RPMI7951 (cell line): ENCODE measurements around the gene SMIM11. TPM values are rescaled to one million over a fixed set of nuclear protein-coding genes. Genes with fewer than 3 reads are reported as not detected.
"Not testable (repeated sequence)": the region's sequence is repeated elsewhere in the genome, so short reads cannot be mapped to it uniquely, and the experiment has no call there.

Experiments used
- DNase-seq: peaks from one replicate; pipeline ENCODE4 v3.0.0-alpha.2; 2012; ENCODE audit warnings: low read depth
- total RNA-seq: library from RNA; depleted of rRNA; stranded (reverse); fragments of >200 nt; shearing (Covaris generic); gene quantifications from 2 replicates; pipeline ENCODE4 v1.2.3, GENCODE V29; 2014; rRNA removed

SMIM11 gene, protein sequence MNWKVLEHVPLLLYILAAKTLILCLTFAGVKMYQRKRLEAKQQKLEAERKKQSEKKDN
- 1.4 and 21.3 TPM in 2 replicates for total RNA-seq

- not testable (repeated sequence) for DNase-seq
Measured at GRCh38 chr21:34374940-34375618, at the start of gene SMIM11. TSS of gene SMIM11 (plus strand) at chr21:34375507. CDS start at chr21:34379505, 3,998 bp downstream.

DNA sequence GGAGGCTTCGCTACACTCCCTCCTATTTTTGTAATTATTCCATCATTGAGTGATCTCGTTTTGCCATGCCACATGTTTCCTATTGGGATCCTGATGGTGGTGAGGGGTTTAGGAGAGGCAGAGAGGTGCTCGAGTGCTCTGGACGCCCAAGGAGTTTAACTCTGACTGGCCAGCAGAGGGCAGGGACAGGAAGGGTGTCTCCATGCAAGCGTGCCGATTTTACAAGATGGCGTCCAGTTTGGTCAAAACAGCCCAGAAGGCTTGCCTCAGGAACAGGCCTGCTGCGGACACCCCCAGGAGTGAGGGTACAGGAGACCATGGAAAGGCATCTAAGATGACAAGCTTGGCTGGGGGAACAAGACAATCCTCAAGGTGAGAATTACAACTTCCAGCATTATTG is 45.3 kb upstream of the SMIM11 start:
- no peak for DNase-seq

DNA sequence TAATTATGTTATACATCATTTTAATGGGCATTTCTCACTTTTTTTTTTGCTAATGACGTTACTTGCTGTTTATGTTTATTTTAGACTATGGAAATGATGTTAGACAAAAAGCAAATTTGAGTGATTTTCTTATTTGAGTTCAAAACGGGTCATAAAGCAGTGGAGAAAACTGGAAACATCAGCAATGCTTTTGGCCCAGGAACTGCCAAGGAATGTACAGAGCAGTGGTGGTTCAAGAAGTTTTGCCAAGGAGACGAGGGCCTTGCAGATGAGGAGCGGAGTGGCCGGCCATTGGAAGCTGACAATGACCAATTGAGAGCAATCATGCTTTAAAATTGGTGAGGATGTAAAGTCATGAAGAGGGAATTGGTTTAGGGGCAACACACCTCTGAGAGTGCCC is 43.6 kb upstream of the SMIM11 start:
- DNase-seq: no peak

DNA sequence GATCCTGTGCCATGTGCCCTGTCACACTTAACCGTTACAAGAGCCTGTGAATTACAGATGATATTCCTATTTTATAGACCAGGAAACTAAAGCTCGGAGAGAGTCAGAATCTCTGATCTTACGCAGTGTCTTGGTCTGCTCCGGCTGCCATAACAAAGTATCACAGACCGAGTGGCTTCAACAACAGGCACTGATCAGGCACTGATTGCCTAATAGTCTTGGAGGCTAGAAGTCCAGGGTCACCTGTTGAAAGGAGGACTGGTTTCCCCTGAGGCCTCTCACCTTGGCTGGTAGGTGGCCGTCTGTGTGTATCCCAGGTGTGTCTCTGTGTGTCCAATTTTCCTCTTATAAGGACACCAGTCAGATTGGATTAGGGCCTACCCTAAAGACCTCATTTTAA is 43.0 kb upstream of the SMIM11 start:
- no peak for DNase-seq

DNA sequence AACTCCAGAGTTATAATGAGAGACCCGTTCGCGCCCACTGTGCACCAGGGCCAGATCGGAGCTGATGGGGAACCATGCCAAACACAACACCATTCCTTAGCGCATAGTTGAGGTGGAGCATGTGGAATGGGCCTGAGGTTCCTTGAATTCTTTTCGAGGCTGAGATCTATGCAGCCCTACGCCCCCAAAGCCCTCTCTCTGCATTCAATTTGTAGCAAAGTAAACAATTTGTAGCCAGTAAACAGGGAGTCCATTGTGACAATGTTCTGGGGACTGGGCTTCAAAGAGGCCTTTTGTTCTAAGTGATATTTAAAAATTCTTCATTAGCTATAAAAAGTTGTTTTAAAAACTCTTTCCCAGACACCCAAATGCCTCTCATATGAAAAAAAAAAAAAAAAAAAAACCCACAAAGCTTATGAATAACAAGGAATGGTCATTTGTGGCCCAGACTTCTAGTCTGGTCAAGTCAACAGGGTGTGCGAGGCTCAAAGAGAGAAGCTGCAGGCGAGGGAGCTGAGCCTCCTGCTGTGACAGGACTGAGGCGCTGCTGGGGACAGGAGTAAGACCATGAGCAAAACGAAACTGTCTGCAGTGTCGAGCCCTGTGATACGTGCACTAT is 42.1 kb upstream of the SMIM11 start:
- peak; percentile 33 for DNase-seq

GRCh38 chr21:34335316-34335715 is 40.0 kb upstream of the SMIM11 start:
- peak; percentile 3 for DNase-seq

DNA sequence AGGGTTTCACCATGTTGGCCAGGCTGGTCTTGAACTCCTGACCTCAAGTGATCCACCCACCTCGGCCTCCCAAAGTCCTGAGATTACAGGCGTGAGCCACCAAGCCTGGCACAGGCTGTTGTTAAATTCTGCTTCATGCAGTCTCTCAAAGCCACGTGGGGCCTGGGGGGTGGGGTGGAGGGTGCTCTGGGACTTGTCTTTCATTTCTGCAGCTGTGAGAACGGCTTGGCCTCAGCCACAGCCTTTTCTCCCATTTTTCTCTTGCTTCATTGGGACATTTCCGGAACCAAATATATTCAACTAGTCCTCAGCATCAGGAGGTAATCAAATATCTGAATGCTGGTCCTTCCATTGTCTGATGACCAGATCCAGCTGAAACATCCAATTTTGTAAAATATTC is 39.1 kb upstream of the SMIM11 start:
- no peak for DNase-seq

GRCh38 chr21:34336756-34337391 is 38.4 kb upstream of the SMIM11 start:
- no peak for DNase-seq

DNA sequence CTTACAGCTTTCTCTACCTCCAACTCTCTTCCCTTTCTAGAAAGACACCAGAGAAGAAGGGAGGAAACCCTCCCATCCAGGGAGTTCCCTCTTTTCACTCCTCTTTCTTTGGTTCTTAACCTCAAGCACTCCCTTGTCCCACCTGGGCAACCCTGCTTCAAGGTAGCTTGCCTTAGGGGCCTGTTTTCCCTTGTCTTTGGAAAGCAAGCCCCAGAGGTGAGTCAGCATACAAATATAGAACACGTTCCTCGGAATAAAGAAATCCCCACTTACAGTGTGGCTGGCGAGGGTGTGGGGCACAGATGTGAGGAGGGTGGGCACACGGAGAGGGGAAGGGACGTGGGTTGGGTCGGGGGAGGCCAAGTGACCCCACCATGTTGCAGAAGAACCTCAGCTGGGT is 37.6 kb upstream of the SMIM11 start:
- no peak for DNase-seq

- DNase-seq: no peak
Measured at GRCh38 chr21:34338226-34338625, 37.1 kb upstream of the SMIM11 start.

GRCh38 chr21:34340061-34340460 is 35.2 kb upstream of the SMIM11 start:
- no peak for DNase-seq

- no peak for DNase-seq
Measured at GRCh38 chr21:34342476-34342875, 32.8 kb upstream of the SMIM11 start.

DNA sequence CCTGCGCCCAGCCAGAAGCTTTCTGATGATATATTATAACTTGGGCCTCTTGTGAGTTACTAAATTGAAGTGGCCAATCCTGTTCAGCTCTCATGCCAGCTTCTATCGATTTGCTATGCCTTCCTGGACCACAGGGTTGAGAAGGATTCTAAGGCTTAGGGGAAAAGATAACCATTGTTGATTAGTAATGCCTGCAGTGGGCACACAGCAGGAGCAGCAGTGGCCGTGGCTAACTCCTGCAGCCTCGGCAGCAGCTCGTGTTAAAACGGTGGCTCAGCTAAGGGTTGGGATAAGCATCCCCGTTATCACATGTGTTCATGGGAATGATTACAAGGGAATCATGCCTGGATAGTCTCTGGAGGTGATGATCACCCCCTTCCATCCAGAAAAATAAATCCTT is 32.0 kb upstream of the SMIM11 start:
- DNase-seq: no peak

- no peak for DNase-seq
Measured at GRCh38 chr21:34343838-34344381, 31.4 kb upstream of the SMIM11 start.

DNA sequence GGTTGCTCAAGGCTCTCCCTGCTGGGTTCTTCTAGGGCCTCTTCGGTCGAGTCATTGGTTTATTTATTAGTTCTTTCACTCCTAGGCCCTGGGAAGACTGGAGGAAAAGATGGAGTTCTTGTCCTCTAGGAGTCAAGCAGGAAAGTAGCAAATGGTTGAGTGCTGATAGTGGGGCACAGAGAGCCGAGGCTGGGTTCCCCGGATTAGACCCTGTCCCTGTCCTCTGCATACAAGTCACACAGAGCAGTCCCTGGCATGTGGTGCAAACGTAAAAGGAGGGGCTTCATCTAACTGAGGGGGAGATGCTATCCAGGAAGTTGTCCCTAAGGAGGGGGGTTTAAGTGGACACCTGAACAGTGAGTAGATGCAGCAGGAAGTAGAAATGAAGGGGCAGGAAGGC is 30.7 kb upstream of the SMIM11 start:
- no peak for DNase-seq

DNA sequence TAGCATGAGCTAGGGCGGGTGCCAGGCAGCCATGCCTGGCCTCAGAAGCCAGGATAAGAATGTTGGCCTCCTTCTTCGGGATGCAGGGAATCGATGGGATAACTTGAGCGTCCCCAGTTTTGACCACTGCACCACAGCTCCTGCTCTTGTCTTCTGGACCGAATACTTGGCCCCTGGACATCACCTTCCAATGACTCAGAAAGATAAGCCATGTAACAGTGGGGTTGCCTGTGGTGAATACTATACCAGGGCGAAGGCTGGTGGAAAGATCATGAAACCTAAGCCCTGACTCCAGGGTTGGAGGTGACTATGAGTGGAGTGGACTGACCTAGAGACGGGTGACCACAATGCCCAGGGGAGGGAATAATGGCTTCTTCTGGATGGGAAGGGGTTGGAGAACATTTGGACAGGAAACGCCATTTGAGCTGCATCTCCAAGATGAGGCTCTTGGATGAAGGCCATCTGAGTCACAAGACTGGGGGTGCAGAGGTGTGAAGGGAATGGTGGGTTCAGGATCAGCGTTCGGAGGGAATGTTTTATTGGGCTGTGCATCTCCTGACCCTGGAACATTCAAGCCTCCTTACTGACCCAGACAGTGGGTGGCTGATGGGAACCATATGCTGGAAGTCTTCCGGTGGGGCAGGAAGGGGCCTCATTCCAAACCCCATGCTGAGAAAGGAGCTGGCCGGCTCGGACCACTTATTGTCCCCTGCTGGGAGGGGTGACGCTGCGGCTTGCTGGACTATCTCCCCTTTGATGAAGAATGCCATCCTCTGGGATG is 30.0 kb upstream of the SMIM11 start:
- no peak for DNase-seq

DNA sequence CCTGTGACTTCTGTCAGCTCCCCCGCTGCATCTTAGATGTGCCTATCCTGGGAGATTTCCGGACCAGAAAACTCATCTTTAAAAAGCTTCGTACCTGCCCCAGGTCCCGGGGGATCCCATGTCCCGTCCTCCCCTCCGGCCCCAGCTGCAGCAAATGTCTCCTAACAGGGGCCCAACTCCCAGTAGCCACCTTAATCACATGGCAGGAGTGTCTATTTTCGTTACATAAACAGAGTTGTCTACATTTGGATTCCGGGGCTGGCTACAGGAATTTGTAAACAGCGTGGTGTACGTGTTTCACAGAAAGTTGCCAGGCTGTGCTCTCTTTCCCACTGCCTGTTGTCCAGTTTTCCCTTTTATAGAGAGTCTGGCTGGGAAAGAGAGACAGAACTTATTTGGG is 29.4 kb upstream of the SMIM11 start:
- DNase-seq: no peak

GRCh38 chr21:34348890-34349519 is 26.3 kb upstream of the SMIM11 start:
- no peak for DNase-seq

GRCh38 chr21:34351786-34352241 is 23.5 kb upstream of the SMIM11 start:
- peak; percentile 15 for DNase-seq

DNA sequence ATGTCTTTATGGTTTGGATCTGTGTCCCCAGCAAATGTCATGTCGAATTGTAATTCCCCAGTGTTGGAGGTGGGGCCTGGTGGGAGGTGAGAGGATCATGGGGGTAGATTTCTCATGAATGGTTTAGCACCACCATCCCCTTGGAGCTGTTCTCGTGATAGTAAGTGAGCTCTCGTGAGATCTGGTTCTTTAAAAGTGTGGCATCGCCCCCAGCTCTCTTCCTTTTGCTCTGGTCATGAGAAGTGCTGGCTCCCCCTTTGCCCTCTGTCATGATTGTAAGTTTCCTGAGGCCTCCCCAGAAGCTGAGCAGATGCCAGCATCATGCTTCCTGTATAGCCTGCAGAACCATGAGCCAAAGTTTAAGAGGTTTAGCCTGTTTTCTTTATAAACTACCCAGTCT is 22.8 kb upstream of the SMIM11 start:
- no peak for DNase-seq

DNA sequence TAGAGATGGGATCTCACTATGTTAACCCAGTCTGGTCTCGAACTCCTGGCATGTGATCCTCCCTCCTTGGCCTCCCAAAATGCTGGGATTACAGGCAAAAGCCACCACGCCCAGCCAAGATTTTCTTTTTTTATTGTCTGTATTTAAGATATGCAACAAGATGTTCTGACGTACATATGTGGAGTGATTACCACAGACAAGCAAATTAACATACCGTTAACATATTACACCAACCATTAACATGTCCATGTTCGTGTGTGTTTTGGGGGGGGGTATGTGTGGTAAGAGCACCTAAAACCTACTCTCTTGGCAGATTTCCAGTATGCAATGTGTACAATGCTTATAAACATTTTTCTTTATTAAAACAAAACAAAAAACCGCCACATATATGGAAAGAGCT is 22.1 kb upstream of the SMIM11 start:
- no peak for DNase-seq
